Activated T-cell treated with anti-CD3 and anti-CD28 coated beads, Interleukin-2, amount 50 U/mL, for 4 hours (primary cell): ENCODE results near the gene NAV1. TPM values are rescaled to one million over a fixed set of nuclear protein-coding genes. Genes with fewer than 3 reads are reported as not detected.
"Not testable (repeated sequence)": the region's sequence is repeated elsewhere in the genome, so short reads cannot be mapped to it uniquely, and the experiment has no call there.

Experiments used
- ATAC-seq, 2 donors: fragments of 200-7000 bp; cut with Tn5 transposase; one replicate each; pipeline ENCODE4 v1.10.0; 2021
- DNase-seq: peaks from one replicate; pipeline ENCODE4 v3.0.0-alpha.2; 2020
- H3K27me3 Mint-ChIP-seq: one replicate; pipeline ENCODE4 v1.8.0; 2021; ENCODE audit warnings: low read depth, mixed read lengths
- H3K36me3 Mint-ChIP-seq: one replicate; pipeline ENCODE4 v1.8.0; 2022; ENCODE audit warnings: mixed read lengths; ENCODE audit not compliant: insufficient read depth
- H3K4me1 Mint-ChIP-seq: one replicate; pipeline ENCODE4 v1.8.0; 2021; ENCODE audit warnings: low read depth, mixed read lengths
- H3K4me3 Mint-ChIP-seq: one replicate; pipeline ENCODE4 v1.8.0; 2021; ENCODE audit warnings: mild to moderate bottlenecking, moderate library complexity, mixed read lengths
- H3K9me3 Mint-ChIP-seq: one replicate; pipeline ENCODE4 v1.8.0; 2021; ENCODE audit warnings: mixed read lengths
- total RNA-seq, 3 donors: library from RNA; stranded (reverse); gene quantifications; one replicate each; pipeline ENCODE4 v1.2.1, GENCODE V29; 2021

NAV1 gene
- total RNA-seq, 3 donors from 2014 or later = 0.81 to 1.3 (median 1.1) TPM

DNA sequence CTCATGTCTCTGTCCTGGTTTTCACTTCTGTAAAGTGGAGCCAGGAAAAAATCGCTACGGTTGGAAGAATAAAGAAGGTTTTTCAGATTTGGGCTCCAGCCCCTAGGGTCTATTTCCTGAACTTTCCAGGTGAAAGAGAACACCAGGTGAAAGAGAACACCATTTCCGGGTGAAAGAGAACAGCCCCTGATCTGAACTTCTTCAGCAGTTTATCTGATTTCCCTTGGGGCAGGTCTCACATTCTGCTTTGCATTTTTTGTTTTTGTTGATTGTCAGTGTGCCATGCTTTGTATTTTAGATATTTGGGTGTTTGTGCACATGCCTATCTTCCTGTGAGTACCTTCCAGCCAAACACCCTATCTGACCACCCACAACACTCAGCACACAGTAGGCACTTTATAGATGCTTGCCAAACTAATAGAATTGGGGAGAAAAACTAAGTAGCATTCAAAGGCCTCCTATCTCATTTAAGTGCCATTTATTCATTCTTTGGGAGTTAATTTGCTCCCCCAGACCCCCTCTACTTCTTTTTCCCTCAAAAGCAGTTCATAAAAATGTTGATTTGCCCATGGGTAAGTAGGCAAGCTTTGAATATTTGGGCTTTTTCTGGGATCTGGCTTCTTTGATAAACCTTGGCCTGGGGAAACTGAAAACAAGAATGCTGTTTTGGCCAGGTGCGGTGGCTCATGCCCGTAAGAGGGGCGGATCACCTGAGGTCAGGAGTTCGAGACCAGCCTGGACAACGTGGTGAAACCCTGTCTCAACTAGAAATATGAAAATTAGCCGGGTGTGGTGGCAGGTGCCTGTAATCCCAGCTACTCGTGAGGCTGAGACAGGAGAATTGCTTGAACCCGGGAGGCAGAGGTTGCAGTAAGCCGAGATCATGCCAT is 2.2 kb downstream of the NAV1 start:
- Mint-ChIP-seq H3K4me3 (no peak overlapping the region), H3K36me3 (no peaks in the 10 kb centered on the region), H3K27me3 (peaks cover 55% of the 10 kb centered on the region), H3K9me3 (no peaks in the 10 kb centered on the region), H3K4me1 (peaks cover 20% of the 10 kb centered on the region)
- ATAC-seq (no peak), DNase-seq (no peak)

DNA sequence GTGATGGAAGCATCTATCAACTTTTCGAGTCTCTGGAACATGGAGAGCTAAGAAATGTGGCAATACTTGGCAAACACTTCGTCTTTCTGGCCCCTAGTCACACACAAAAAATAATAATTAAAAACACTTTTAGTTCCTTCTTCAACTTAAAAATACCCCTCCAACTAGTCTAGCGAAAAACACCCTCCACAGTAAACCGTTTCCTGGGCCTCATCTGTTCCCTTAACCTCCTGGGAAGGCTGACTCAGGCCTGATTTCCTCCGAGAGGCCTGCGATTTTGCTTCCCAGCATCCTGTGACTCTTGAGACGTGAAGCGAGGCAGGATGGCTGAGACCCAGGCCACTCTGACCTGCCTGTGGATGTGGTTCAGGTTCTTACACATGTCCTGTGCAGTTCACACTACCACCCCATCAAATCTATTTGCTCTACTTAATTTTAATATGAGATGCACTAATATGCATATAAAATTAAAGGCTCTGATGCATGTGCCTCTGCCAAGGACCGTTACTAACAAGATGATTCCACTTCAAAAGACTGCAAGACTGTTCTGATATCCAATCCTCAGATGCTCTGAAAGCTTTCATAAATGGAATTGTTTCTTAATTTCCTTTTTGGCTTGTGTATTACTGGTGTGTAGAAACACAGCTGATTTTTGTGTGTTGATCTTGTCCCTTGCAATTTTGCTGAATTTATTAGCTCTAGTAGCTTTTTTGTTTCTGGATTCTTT is 3.5 kb downstream of the NAV1 start:
- H3K9me3 Mint-ChIP-seq = no peaks in the 10 kb centered on the region
- H3K27me3 Mint-ChIP-seq = peaks cover 41% of the 10 kb centered on the region
- H3K36me3 Mint-ChIP-seq = no peaks in the 10 kb centered on the region
- peaks cover 20% of the 10 kb centered on the region for H3K4me1 Mint-ChIP-seq
- no peak overlapping the region for H3K4me3 Mint-ChIP-seq
- ATAC-seq = no peak
- no peak for DNase-seq

DNA sequence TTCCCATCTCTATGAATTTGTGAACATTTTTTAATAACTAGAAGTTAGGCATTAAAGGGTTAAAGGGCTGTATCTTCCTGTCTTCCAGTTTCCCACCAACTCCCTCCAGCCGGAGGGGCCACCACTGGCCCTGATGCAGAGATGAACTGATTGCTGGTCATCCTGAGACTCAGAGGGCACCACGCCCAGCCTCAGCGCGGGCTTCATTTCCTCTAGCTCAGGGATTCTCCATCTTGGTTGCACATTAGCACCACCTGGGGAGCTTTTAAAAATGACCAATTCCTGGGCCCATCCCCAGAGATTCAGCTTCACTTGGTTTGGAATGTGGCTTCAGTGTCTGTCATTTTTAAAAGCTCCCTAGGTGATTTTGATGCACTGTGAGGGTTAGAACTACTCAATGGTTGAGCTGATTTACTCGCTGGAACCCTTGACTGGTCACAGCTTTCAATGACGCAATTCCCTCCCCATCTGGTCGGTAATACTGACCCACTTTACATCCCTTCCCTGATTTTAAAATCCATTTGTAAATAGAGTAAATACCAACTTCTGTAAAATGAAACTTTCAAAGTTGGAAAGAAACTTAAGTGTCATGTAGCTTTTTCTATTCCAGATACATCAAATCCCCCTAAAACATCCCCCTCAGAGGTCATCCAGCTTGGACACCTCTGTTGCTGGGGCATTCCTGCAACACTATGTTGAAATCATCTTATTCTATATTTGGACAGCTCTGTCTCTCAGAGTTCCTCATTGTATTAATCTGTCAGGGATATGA is 5.1 kb downstream of the NAV1 start:
- DNase-seq (no peak), ATAC-seq (no peak)
- no peaks in the 10 kb centered on the region for H3K36me3 Mint-ChIP-seq
- H3K9me3 Mint-ChIP-seq = no peaks in the 10 kb centered on the region
- H3K4me3 Mint-ChIP-seq = no peak overlapping the region
- peaks cover 11% of the 10 kb centered on the region for H3K4me1 Mint-ChIP-seq
- H3K27me3 Mint-ChIP-seq = peaks cover 28% of the 10 kb centered on the region

GRCh38 chr1:201544710-201545109 is 5.8 kb downstream of the NAV1 start:
- Mint-ChIP-seq H3K36me3 (no peaks in the 10 kb centered on the region), H3K4me3 (no peak overlapping the region), H3K9me3 (no peaks in the 10 kb centered on the region), H3K4me1 (peaks cover 6% of the 10 kb centered on the region), H3K27me3 (peaks cover 23% of the 10 kb centered on the region)
- ATAC-seq (no peak), DNase-seq (no peak)

DNA sequence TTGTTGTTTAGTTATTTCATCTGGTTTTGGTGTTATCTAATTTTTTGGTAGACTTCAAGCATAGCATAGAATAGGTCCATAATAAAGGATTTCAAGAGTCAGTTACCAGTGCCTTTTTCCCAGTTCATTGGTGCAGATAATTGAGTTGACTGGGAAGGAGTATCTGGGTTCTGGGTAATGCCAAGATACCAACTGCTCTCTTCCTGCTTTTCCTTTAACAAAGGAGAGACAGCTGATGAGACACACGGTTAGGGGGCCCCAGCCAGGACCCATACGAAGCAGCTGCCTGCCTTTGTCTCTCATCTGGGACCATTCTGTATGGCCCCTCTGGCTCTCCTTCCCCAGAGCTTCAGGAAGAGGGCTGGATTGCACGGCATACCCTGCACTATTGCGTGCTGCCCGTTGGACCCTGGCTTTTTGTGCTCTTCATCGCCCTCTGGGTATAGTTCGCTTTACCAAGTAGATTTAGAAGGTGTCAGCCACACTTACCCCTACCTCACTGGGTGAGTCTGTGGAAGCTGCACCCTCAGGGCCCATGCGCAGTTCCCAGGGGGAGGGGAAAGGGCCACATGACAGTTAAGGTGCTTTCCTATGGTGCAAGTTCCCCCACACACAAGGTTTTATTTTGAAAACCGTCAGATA is 7.0 kb downstream of the NAV1 start:
- H3K9me3 Mint-ChIP-seq = no peaks in the 10 kb centered on the region
- H3K4me3 Mint-ChIP-seq = no peak overlapping the region
- peaks cover 13% of the 10 kb centered on the region for H3K27me3 Mint-ChIP-seq
- no peak for DNase-seq
- no peaks in the 10 kb centered on the region for H3K4me1 Mint-ChIP-seq
- peak; percentile 21 to 30 for ATAC-seq
- H3K36me3 Mint-ChIP-seq = no peaks in the 10 kb centered on the region

- not testable (repeated sequence) for H3K4me1 Mint-ChIP-seq, H3K36me3 Mint-ChIP-seq, H3K9me3 Mint-ChIP-seq, H3K27me3 Mint-ChIP-seq, ATAC-seq, DNase-seq, H3K4me3 Mint-ChIP-seq
These were observed 10.6 kb downstream of the NAV1 start for GRCh38 chr1:201549522-201549921.

DNA sequence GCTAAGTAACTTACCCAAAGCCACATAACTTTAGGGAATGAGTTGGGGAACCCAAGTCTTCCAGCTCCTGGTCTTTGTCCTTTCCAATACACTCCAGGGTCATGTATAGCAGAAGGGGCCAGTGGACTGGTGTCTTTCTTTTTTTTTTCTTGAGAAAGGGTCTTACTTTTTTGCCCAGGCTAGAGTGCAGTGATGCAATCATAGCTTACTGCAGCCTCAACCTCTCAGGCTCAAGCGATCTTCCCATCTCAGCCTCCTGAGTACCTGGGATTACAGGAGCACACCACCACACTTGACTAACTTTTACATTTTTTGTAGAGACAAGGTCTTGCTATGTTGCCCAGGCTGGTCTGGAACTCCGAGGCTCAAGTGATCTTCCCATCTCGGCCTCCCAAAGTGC is 12.2 kb downstream of the NAV1 start:
- H3K36me3 Mint-ChIP-seq = no peaks in the 10 kb centered on the region
- no peaks in the 10 kb centered on the region for H3K27me3 Mint-ChIP-seq
- peaks cover 3% of the 10 kb centered on the region for H3K4me1 Mint-ChIP-seq
- H3K9me3 Mint-ChIP-seq = no peaks in the 10 kb centered on the region
- H3K4me3 Mint-ChIP-seq = no peak overlapping the region
- no peak for ATAC-seq
- DNase-seq = no peak

DNA sequence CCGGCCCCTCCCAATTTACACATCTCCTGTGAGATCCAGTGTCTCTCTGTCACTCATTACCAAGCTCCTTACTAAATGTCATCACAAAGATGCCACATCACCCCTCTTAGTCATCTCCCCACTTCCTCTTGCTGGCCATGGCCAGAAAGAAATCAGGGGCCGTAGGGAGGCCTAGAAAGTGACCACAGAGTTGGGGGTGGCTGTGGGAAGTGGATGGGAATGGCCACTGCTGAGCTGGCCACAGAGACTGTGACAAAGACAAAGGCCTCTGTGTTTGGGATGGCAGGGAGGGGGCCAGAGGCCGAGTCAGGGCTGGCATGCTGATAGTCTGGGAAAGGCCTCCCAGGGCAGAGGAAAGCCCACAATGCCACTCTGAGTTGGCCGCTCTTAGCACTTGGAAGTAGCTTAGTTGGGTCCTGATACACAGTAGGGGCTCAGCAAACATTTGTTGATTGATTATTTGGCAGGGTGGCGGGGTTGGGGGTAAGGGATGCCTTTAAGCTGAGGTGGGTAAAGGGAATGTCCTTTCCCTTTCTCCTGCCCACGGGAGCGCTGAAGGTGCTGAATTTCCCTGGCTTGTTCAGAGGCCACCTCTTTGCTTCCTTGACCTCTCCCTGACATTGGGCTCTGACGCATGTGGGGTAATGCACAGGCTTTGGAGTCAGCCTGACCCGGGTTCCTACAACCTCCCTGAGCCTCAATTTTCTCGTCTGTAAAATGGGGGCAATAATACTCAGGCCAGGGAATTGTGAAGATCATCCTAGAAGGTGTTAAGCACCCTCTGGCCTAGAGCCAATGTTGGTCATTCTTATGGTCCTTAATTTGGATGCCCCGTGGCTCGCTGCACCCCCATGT is 13.2 kb downstream of the NAV1 start:
- H3K27me3 Mint-ChIP-seq = no peaks in the 10 kb centered on the region
- H3K4me1 Mint-ChIP-seq = peaks cover 3% of the 10 kb centered on the region
- ATAC-seq = no peak
- no peak for DNase-seq
- H3K36me3 Mint-ChIP-seq = no peaks in the 10 kb centered on the region
- no peak overlapping the region for H3K4me3 Mint-ChIP-seq
- no peaks in the 10 kb centered on the region for H3K9me3 Mint-ChIP-seq

DNA sequence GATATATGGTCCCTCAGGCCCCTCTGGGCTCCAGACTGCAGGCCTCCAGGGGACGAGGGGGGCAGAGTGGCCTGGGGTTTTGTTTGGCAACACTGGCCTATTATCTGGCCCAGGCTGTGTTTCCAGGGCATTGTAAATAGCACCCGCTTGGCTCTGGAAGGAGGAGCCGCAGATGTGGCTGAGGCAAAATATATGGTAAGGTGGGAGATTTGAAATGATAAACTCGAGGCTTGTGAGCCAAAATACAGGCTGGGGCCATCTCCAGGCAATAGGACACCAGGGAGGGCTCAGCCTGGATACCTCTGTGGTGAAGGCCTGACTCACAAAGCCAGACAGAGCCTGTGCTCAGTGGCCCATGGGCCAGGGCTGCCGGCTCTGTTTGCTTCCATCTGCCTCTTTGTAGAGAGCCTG is 14.0 kb downstream of the NAV1 start:
- Mint-ChIP-seq H3K9me3 (no peaks in the 10 kb centered on the region), H3K27me3 (no peaks in the 10 kb centered on the region)

DNA sequence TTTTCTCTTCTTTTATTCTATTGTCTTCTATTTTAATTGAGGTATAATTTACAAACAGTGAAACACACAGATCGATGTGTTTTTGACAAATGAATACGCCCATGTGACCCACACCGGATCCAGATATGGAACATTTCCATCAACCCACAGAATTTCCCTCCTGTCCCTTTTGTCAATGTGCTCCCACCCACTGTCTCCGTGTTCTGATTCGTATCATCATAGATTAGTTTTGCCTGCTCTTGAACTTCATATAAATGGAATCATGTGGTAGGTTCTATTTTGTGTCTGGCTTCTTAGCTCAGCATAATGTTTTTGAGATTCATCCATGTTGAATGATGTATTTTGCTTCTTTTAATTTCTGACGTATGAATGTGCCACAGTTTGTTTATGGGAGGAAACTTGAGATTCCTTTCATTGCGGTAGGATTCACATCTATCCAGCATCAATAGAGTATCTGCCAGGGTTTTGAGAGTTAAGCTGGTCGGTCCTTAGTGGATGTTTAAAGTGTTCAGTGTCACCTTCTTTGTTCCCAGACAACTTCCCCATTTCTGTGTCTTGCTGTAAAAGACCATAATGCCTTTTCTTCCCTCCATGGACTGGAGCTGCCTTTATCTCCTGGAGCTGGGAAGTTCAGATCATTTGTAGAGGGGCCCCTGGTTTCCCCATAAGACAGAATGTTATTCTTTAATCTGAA is 14.7 kb downstream of the NAV1 start:
- H3K9me3 Mint-ChIP-seq = no peaks in the 10 kb centered on the region
- no peak for ATAC-seq

More for the DNA sequence above, 14.0 kb downstream of the NAV1 start:
- ATAC-seq (no peak), DNase-seq (no peak)
- Mint-ChIP-seq H3K36me3 (no peaks in the 10 kb centered on the region), H3K4me1 (peaks cover 3% of the 10 kb centered on the region), H3K4me3 (no peak overlapping the region)

DNA sequence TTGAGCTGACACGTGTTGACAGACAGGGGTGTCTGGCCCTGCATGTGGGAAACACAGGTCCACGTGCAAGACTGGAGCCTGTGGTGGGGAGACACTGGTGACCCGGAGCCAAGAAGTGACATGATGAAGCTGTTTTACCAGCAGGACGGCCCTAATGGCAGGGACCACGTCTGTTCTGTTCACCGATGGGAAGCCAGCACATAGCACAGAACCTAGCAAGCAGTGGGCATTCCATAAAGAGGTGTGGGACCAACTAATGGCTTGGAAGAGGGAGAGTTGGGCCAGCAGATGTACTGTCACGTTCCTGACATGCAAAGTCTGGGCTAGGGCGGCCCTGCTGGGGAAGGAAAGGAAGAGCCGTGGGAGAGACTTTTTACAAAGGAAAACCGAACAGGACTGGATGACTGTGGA is 15.3 kb downstream of the NAV1 start:
- H3K36me3 Mint-ChIP-seq = no peaks in the 10 kb centered on the region

More for the DNA sequence above, 14.7 kb downstream of the NAV1 start:
- no peak for DNase-seq
- Mint-ChIP-seq H3K4me3 (no peak overlapping the region), H3K27me3 (no peaks in the 10 kb centered on the region), H3K4me1 (peaks cover 3% of the 10 kb centered on the region), H3K36me3 (no peaks in the 10 kb centered on the region)

GRCh38 chr1:201554789-201555592 is 16.1 kb downstream of the NAV1 start:
- Mint-ChIP-seq H3K36me3 (no peaks in the 10 kb centered on the region), H3K4me3 (no peak overlapping the region), H3K9me3 (no peaks in the 10 kb centered on the region), H3K27me3 (no peaks in the 10 kb centered on the region), H3K4me1 (peaks cover 5% of the 10 kb centered on the region)
- ATAC-seq (no peak), DNase-seq (no peak)

More for the DNA sequence above, 15.3 kb downstream of the NAV1 start:
- no peaks in the 10 kb centered on the region for H3K27me3 Mint-ChIP-seq
- no peak for DNase-seq
- peaks cover 3% of the 10 kb centered on the region for H3K4me1 Mint-ChIP-seq
- H3K9me3 Mint-ChIP-seq = no peaks in the 10 kb centered on the region
- ATAC-seq = no peak
- H3K4me3 Mint-ChIP-seq = no peak overlapping the region
